OCI-M1 (cell line): ENCODE results near the gene ASIC2.

Source experiments
- DNase-seq: peaks from one replicate; lab custom pipeline; 2025; lab: John Stamatoyannopoulos, UW

ASIC2 gene

GRCh38 chr17:33152783-33153182 is 140.3 kb downstream of the ASIC2 start:
- DNase-seq = no peak

- no peak for DNase-seq
These were observed 141.5 kb downstream of the ASIC2 start for GRCh38 chr17:33151565-33151964.

- DNase-seq = no peak
These were observed 147.2 kb downstream of the ASIC2 start for GRCh38 chr17:33145941-33146340.

- no peak for DNase-seq
These were observed 148.3 kb downstream of the ASIC2 start for GRCh38 chr17:33144837-33145236.

- peak; percentile 55 for DNase-seq
These were observed 150.3 kb downstream of the ASIC2 start for GRCh38 chr17:33142705-33143299.

- DNase-seq = no peak
These were observed 152.5 kb downstream of the ASIC2 start for GRCh38 chr17:33140413-33141099.

GRCh38 chr17:33138627-33139026 is 154.5 kb downstream of the ASIC2 start:
- DNase-seq = no peak

GRCh38 chr17:33137426-33137825 is 155.7 kb downstream of the ASIC2 start:
- DNase-seq = no peak

GRCh38 chr17:33135691-33136090 is 157.4 kb downstream of the ASIC2 start:
- DNase-seq = no peak

- DNase-seq = no peak
These were observed 161.5 kb downstream of the ASIC2 start for GRCh38 chr17:33131620-33132019.

GRCh38 chr17:33127706-33128105 is 165.4 kb downstream of the ASIC2 start:
- DNase-seq = no peak

GRCh38 chr17:33126086-33126485 is 167.0 kb downstream of the ASIC2 start:
- no peak for DNase-seq

- DNase-seq = no peak
These were observed 167.5 kb downstream of the ASIC2 start for GRCh38 chr17:33125552-33125950.

GRCh38 chr17:33124871-33125551 is 168.1 kb downstream of the ASIC2 start:
- DNase-seq = no peak

GRCh38 chr17:33124185-33124584 is 168.9 kb downstream of the ASIC2 start:
- DNase-seq = no peak

GRCh38 chr17:33121756-33122155 is 171.3 kb downstream of the ASIC2 start:
- no peak for DNase-seq

- DNase-seq = no peak
These were observed 171.8 kb downstream of the ASIC2 start for GRCh38 chr17:33121272-33121671.

GRCh38 chr17:33120103-33120502 is 173.0 kb downstream of the ASIC2 start:
- DNase-seq = no peak

- no peak for DNase-seq
These were observed 174.6 kb downstream of the ASIC2 start for GRCh38 chr17:33118391-33119075.

- DNase-seq = no peak
These were observed 177.0 kb downstream of the ASIC2 start for GRCh38 chr17:33116021-33116551.

GRCh38 chr17:33115366-33115765 is 177.7 kb downstream of the ASIC2 start:
- no peak for DNase-seq

- DNase-seq = no peak
These were observed 179.1 kb downstream of the ASIC2 start for GRCh38 chr17:33113991-33114370.
